Activated naive CD4-positive, alpha-beta T cell treated with anti-CD3 and anti-CD28 coated beads, Interleukin-2, amount 50 U/mL, for 72 hours (primary cell): ENCODE measurements around the gene OR5D13. TPM values are rescaled to one million over a fixed set of nuclear protein-coding genes. Genes with fewer than 3 reads are reported as not detected.
A peak's percentile ranks its signal among the peaks of the same experiment; 100 is the strongest.

ENCODE experiments used
- ATAC-seq, 2 donors: fragments of 150-1000 bp; cut with Tn5 transposase; 2 replicates each; pipeline ENCODE4 v1.10.0; 2021; ENCODE audit warnings: mild to moderate bottlenecking in 2 of 2, moderate library complexity in 2 of 2
- DNase-seq, 2 donors: peaks; one replicate each; pipeline ENCODE4 v3.0.0; 2021 to 2022; ENCODE audit warnings: low spot score in 2 of 2
- H3K27ac Mint-ChIP-seq, 2 donors: one replicate each; pipeline ENCODE4 v1.8.0; 2022; ENCODE audit warnings: mild to moderate bottlenecking in 2 of 2, mixed read lengths in 2 of 2
- H3K36me3 Mint-ChIP-seq, 2 donors: one replicate each; pipeline ENCODE4 v1.8.0; 2022; ENCODE audit warnings: mixed read lengths in 2 of 2
- H3K9me3 Mint-ChIP-seq, 2 donors: one replicate each; pipeline ENCODE4 v1.8.0; 2022; ENCODE audit warnings: mixed read lengths in 2 of 2
- total RNA-seq, 2 donors: library from RNA; stranded (reverse); gene quantifications; one replicate each; pipeline ENCODE4 v1.2.3, GENCODE V29; 2022

Gene OR5D13, protein sequence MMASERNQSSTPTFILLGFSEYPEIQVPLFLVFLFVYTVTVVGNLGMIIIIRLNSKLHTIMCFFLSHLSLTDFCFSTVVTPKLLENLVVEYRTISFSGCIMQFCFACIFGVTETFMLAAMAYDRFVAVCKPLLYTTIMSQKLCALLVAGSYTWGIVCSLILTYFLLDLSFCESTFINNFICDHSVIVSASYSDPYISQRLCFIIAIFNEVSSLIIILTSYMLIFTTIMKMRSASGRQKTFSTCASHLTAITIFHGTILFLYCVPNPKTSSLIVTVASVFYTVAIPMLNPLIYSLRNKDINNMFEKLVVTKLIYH
- not detected for total RNA-seq

DNA sequence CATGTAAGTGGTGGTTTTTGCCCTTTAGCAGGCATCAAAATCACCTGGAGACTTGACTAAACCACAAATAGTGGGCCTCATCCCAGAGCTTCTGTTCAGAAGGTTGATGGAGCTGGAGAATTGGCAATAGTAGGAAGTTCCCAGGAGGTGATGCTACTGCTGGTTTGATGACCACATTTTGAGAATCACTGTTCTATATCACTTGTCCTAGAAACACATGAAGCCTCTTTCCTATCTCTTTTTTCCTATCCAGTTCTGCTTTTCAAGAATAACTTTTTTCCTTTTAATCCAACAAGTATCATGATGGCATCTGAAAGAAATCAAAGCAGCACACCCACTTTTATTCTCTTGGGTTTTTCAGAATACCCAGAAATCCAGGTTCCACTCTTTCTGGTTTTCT, at the start of gene OR5D13:
OR5D13 (plus strand) TSS at position 301 of the 400 bp plus-strand sequence; CDS start at position 301, 0 bp downstream.
- no peak for DNase-seq
- H3K9me3 Mint-ChIP-seq, result peaks cover 18 to 19% of the 10 kb centered on the region in 2 donors
- H3K27ac Mint-ChIP-seq, result no peak within 1 kb of the TSS
- no peak for ATAC-seq
- peaks cover 0 to 5% of the 10 kb centered on the region in 2 donors for H3K36me3 Mint-ChIP-seq

DNA sequence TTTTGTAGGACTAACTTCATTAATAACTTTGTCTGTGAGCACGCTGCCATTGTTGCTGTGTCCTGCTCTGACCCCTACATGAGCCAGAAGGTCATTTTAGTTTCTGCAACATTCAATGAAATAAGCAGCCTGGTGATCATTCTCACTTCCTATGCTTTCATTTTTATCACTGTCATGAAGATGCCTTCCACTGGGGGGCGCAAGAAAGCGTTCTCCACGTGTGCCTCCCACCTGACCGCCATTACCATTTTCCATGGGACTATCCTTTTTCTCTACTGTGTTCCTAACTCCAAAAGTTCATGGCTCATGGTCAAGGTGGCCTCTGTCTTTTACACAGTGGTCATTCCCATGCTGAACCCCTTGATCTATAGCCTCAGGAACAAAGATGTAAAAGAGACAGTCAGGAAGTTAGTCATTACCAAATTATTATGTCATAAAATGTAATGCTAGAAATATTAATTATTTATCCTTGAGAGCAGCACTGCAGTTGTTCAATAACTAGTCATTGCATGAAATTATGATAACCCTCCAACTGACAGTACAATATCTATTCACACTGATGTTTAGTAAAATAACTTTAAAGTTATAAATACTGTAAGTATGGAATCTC, 46.4 kb upstream of the OR5D13 start:
- Mint-ChIP-seq H3K27ac (no peak overlapping the region), H3K9me3 (peaks cover 14 to 18% of the 10 kb centered on the region in 2 donors), H3K36me3 (no peaks in the 10 kb centered on the region)
- peak in 1 of 2 donors; percentile 2 for DNase-seq
- no peak for ATAC-seq

DNA sequence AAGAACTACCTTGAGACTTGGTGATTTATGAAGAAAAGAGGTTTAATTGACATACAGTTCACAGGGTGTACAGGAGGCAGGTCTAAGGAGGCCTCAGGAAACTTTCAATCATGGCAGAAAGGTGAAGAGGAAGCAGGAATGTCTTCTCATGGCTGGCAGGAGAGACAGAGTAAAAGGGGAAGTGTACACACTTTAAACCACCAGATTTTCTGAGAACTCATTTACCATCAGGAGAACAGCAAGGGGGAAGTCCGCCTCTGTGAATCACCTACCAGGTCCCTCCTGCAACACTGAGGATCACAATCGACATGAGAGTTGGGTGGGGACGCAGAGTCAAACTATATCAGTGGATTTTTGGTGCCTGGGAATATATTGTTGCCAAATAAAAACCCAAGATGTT, 40.3 kb upstream of the OR5D13 start:
- H3K36me3 Mint-ChIP-seq, result no peaks in the 10 kb centered on the region
- no peak overlapping the region for H3K27ac Mint-ChIP-seq
- ATAC-seq (no peak), DNase-seq (no peak)
- H3K9me3 Mint-ChIP-seq, result peaks cover 4 to 28% of the 10 kb centered on the region in 2 donors

DNA sequence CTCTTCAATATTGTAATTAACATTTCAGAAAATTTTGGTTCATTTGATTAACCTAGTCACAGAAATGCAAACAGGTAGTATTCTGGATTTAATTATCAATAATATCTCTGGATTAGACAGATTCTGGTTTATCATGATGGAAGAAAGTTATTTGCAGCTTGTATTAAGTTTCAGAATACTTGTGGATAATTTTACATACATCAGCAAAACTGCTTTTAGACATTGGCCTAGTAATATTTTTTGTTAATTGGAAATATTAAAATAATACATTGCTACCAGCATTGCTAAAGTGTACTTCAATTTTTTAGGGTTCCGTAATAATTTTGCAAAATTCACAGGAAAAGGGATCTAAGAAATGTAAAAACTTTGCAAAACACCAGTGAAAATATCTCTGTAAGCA, 18.4 kb downstream of the OR5D13 start:
- DNase-seq, result no peak
- Mint-ChIP-seq H3K27ac (no peak overlapping the region), H3K9me3 (peaks cover 21 to 23% of the 10 kb centered on the region in 2 donors), H3K36me3 (peaks cover 0 to 7% of the 10 kb centered on the region in 2 donors)
- no peak for ATAC-seq

DNA sequence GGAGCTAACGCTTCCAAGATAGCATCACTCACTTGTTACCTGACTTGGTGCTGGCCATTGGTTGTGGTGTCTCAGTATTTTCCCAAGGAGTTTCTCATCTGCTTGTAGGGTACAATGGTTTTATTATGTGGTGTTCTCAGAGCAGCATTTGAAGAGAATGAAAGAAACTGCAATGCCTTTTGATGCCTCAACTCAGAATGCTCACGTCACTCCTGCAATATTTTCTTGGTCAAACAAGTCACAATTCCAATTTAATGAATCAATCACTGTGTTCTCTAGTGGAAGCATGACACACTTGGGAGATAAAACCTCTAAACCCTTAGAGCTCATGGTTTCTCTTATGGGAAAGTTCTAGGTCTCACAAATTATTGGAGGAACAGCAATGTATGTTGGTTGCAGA, 20.1 kb downstream of the OR5D13 start:
- no peaks in the 10 kb centered on the region for H3K36me3 Mint-ChIP-seq
- ATAC-seq, result no peak

DNA sequence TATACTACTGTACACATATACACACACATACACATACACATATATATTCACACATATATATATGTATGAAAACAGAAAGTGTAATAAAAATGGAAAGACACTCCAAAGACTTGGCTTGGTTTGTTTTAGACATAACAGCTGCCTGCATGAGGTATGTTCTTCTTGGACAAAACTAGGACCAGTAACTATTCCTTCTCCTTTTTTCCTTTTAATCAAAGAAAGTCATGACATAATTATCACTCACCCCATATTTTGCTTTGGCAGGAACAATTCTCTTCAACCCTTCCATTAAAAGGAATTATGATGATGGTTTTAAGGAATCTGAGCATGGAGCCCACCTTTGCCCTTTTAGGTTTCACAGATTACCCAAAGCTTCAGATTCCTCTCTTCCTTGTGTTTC, 22.0 kb downstream of the OR5D13 start, which contains the start of gene OR5D14:
OR5D14 (plus strand) TSS at position 301 of the 400 bp plus-strand sequence; CDS start at position 301, 0 bp downstream.
- ATAC-seq (no peak), DNase-seq (no peak)
- H3K27ac Mint-ChIP-seq, result no peak within 1 kb of the TSS
- peaks cover 24 to 28% of the 10 kb centered on the region in 2 donors for H3K9me3 Mint-ChIP-seq
- peaks cover 0 to 6% of the 10 kb centered on the region in 2 donors for H3K36me3 Mint-ChIP-seq

More for the DNA sequence above, 20.1 kb downstream of the OR5D13 start:
- Mint-ChIP-seq H3K9me3 (peaks cover 14 to 17% of the 10 kb centered on the region in 2 donors), H3K27ac (no peak overlapping the region)
- no peak for DNase-seq

DNA sequence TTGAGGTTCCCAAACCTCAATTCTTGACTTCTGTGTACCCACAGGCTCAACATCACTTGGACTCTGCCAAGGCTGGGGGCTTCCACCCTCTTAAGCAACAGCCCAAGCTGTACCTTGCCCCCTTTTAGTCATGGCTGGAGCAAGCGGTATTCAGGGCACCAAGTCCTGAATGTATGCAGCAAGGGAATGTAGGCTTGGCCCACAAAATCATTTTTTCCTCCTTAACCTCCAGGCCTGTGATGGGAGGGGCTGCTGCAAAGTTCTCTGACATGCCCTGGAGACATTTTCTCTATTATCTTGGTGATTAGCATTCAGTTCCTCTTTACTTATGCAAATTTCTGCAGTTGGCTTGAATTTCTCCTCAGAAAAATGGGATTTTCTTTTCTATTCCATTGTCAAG, 33.0 kb downstream of the OR5D13 start:
- H3K36me3 Mint-ChIP-seq, result peaks cover 0 to 6% of the 10 kb centered on the region in 2 donors
- ATAC-seq (no peak), DNase-seq (no peak)
- H3K9me3 Mint-ChIP-seq, result peaks cover 24 to 32% of the 10 kb centered on the region in 2 donors
- no peak overlapping the region for H3K27ac Mint-ChIP-seq

DNA sequence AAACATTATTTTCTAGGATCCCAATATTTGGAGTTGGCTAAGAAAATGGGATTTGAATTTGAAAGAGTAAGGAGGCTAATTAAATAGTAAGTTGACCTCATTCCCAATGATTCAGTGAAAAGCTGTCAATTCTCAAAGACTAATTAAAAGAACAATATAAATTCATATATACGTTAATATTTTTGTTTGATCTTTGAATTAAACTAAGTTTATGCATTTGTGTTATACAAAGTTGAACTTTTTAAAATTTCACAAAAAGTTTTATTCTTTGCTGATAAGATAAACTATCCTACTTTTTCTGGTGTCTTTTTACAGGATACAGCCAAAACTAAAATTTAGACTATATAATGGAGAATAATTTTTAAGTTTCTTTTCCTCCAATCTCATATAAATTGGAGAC, 37.8 kb downstream of the OR5D13 start, which contains the start of gene OR5L1:
OR5L1 (plus strand) TSS at position 301 of the 400 bp plus-strand sequence. CDS start 100 bp downstream, outside the sequence.
- Mint-ChIP-seq H3K36me3 (peaks cover 0 to 6% of the 10 kb centered on the region in 2 donors), H3K9me3 (peaks cover 31 to 32% of the 10 kb centered on the region in 2 donors), H3K27ac (no peak within 1 kb of the TSS)
- ATAC-seq, result no peak
- DNase-seq, result no peak

DNA sequence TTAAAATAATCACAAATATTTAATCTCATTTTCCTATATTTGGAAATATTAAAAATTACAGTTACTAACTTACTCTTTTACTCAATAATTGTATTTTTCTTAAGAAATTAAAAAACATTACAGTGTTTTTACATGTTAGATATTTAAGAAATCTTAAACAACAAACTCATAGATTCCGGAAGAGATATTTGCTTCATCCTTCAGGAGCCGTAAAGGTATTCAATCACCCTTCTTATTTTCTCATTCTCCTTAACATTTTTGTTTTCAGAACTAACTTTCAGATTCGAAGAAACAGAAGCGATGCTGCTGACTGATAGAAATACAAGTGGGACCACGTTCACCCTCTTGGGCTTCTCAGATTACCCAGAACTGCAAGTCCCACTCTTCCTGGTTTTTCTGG, 46.1 kb downstream of the OR5D13 start, which contains the start of gene OR5D18:
OR5D18 (plus strand) TSS at position 301 of the 400 bp plus-strand sequence; CDS start at position 301, 0 bp downstream.
- ATAC-seq (no peak), DNase-seq (no peak)
- peaks cover 0 to 4% of the 10 kb centered on the region in 2 donors for H3K36me3 Mint-ChIP-seq
- no peak within 1 kb of the TSS for H3K27ac Mint-ChIP-seq
- peaks cover 22 to 25% of the 10 kb centered on the region in 2 donors for H3K9me3 Mint-ChIP-seq

Other genes with a start within 250 kb of the OR5D13 start
- gene OR4C15, start 219.0 kb upstream of the OR5D13 start, total RNA-seq, result not detected
- gene OR4C16, start 201.3 kb upstream of the OR5D13 start, total RNA-seq, result not detected
- not detected for gene OR4C11, start 165.8 kb upstream of the OR5D13 start, total RNA-seq
- gene OR4P4, start 138.3 kb upstream of the OR5D13 start, total RNA-seq, result not detected
- gene OR4S2, start 125.1 kb upstream of the OR5D13 start, total RNA-seq, result not detected
- gene OR4C6, start 111.2 kb upstream of the OR5D13 start, total RNA-seq, result not detected
- gene OR5D14, start 22.1 kb downstream of the OR5D13 start, total RNA-seq, result not detected
- gene OR5L1, start 37.9 kb downstream of the OR5D13 start, total RNA-seq, result not detected
- not detected for gene OR5D18, start 46.2 kb downstream of the OR5D13 start, total RNA-seq
- not detected for gene OR5L2, start 53.8 kb downstream of the OR5D13 start, total RNA-seq
- gene OR5D16, start 65.3 kb downstream of the OR5D13 start, total RNA-seq, result not detected
- not detected for gene TRIM51, start 109.9 kb downstream of the OR5D13 start, total RNA-seq
- not detected for gene OR5W2, start 141.1 kb downstream of the OR5D13 start, total RNA-seq
- not detected for gene OR5I1, start 163.0 kb downstream of the OR5D13 start, total RNA-seq
- not detected for gene OR10AG1, start 196.5 kb downstream of the OR5D13 start, total RNA-seq
- not detected for gene OR5F1, start 221.2 kb downstream of the OR5D13 start, total RNA-seq